H9 (cell line): ENCODE results near the gene PRKACA. TPM values are rescaled to one million over a fixed set of nuclear protein-coding genes. Genes with fewer than 3 reads are reported as not detected.

Source experiments
- DNase-seq: peaks from one replicate; pipeline ENCODE4 v3.0.0-alpha.2; 2017
- H2AFZ ChIP-seq: one replicate; pipeline ENCODE4 v1.6.1; 2013; ENCODE audit warnings: mild to moderate bottlenecking, low read length, control low read depth, moderate library complexity
- H2AK5ac ChIP-seq: 2 replicates; pipeline ENCODE4 v1.6.1; 2013; ENCODE audit warnings: low read length, control low read depth, mixed read lengths; ENCODE audit not compliant: insufficient read length
- H2BK120ac ChIP-seq: one replicate; pipeline ENCODE4 v1.6.1; 2013; ENCODE audit warnings: low read depth, mild to moderate bottlenecking, low read length, control low read depth, inconsistent platforms; ENCODE audit not compliant: poor library complexity, severe bottlenecking
- H2BK12ac ChIP-seq: 2 replicates; pipeline ENCODE4 v1.6.1; 2013; ENCODE audit warnings: low read length, control low read depth, mixed read lengths, low read depth; ENCODE audit not compliant: insufficient read length
- H2BK15ac ChIP-seq: 2 replicates; pipeline ENCODE4 v1.6.1; 2013; ENCODE audit warnings: low read depth, low read length, control low read depth
- H2BK20ac ChIP-seq: one replicate; pipeline ENCODE4 v1.6.1; 2013; ENCODE audit warnings: low read depth, mild to moderate bottlenecking, low read length, control low read depth, inconsistent platforms; ENCODE audit not compliant: poor library complexity, severe bottlenecking
- H2BK5ac ChIP-seq: 2 replicates; pipeline ENCODE4 v1.6.1; 2013; ENCODE audit warnings: low read length, control low read depth, mixed read lengths; ENCODE audit not compliant: insufficient read length
- H3K14ac ChIP-seq: 2 replicates; pipeline ENCODE4 v1.6.1; 2013; ENCODE audit warnings: low read length, control low read depth; ENCODE audit not compliant: insufficient read depth
- H3K18ac ChIP-seq: 2 replicates; pipeline ENCODE4 v1.6.1; 2013; ENCODE audit warnings: low read depth, mild to moderate bottlenecking, mixed read lengths, low read length, control low read depth; ENCODE audit not compliant: insufficient read length
- H3K23ac ChIP-seq: 2 replicates; pipeline ENCODE4 v1.6.1; 2013; ENCODE audit warnings: low read length, control low read depth, mixed read lengths, low read depth; ENCODE audit not compliant: insufficient read length
- H3K23me2 ChIP-seq: 2 replicates; pipeline ENCODE4 v1.6.1; 2013; ENCODE audit warnings: low read depth, mild to moderate bottlenecking, mixed read lengths, low read length, control low read depth; ENCODE audit not compliant: insufficient read length, poor library complexity, severe bottlenecking
- H3K27ac ChIP-seq: 2 replicates; pipeline ENCODE4 v1.5.1; 2013; ENCODE audit warnings: low read length, control low read depth, mixed read lengths, low read depth; ENCODE audit not compliant: insufficient read length
- H3K27me3 ChIP-seq: 2 replicates; pipeline ENCODE4 v1.6.1; 2013; ENCODE audit warnings: low read length, control low read depth, inconsistent platforms; ENCODE audit not compliant: insufficient read depth
- H3K4ac ChIP-seq: 2 replicates; pipeline ENCODE4 v1.6.1; 2013; ENCODE audit warnings: low read depth, mild to moderate bottlenecking, control low read depth, inconsistent platforms, low read length, moderate library complexity
- H3K4me1 ChIP-seq: 2 replicates; pipeline ENCODE4 v1.6.1; 2013; ENCODE audit warnings: low read length, control low read depth, inconsistent platforms; ENCODE audit not compliant: insufficient read depth
- H3K4me2 ChIP-seq: 2 replicates; pipeline ENCODE4 v1.6.1; 2013; ENCODE audit warnings: low read length, control low read depth, mixed read lengths; ENCODE audit not compliant: insufficient read length, insufficient read depth
- H3K56ac ChIP-seq: 2 replicates; pipeline ENCODE4 v1.6.1; 2013; ENCODE audit warnings: low read depth, mild to moderate bottlenecking, mixed read lengths, low read length, control low read depth; ENCODE audit not compliant: insufficient read length
- H3K79me1 ChIP-seq: 2 replicates; pipeline ENCODE4 v1.6.1; 2013; ENCODE audit warnings: low read depth, mild to moderate bottlenecking, moderate library complexity, low read length, control low read depth, inconsistent platforms; ENCODE audit not compliant: insufficient read depth, poor library complexity, severe bottlenecking
- H3K79me2 ChIP-seq: 2 replicates; pipeline ENCODE4 v1.6.1; 2013; ENCODE audit warnings: low read length, control low read depth, inconsistent platforms; ENCODE audit not compliant: insufficient read depth
- H3K9ac ChIP-seq: 2 replicates; pipeline ENCODE4 v1.6.1; 2013; ENCODE audit warnings: low read length, control low read depth, mixed read lengths; ENCODE audit not compliant: insufficient read length; ENCODE audit errors: extremely low read depth
- H3K9me3 ChIP-seq: one replicate; pipeline ENCODE4 v1.6.1; 2013; ENCODE audit warnings: low read depth, low read length, inconsistent platforms; ENCODE audit not compliant: control insufficient read depth
- H3T11ph ChIP-seq: one replicate; pipeline ENCODE4 v1.6.1; 2013; ENCODE audit warnings: mild to moderate bottlenecking, low read length, control low read depth, inconsistent platforms
- H4K20me1 ChIP-seq: one replicate; pipeline ENCODE4 v1.6.1; 2013; ENCODE audit not compliant: control insufficient read depth, insufficient read length, insufficient read depth
- H4K5ac ChIP-seq: 2 replicates; pipeline ENCODE4 v1.6.1; 2013; ENCODE audit warnings: low read depth, mild to moderate bottlenecking, mixed read lengths, low read length, control low read depth; ENCODE audit not compliant: insufficient read length
- H4K8ac ChIP-seq: replicated peaks from 2 replicates; pipeline ENCODE4 v1.6.1; 2013; ENCODE audit warnings: low read length, control low read depth, mixed read lengths, low read depth; ENCODE audit not compliant: insufficient read length
- H4K91ac ChIP-seq: 2 replicates; pipeline ENCODE4 v1.6.1; 2013; ENCODE audit warnings: low read depth, mild to moderate bottlenecking, moderate library complexity, mixed read lengths, low read length, control low read depth; ENCODE audit not compliant: insufficient read length
- H3K27ac Mint-ChIP-seq, 3 experiments: 2 replicates in 2 of 3; 3 replicates in 1 of 3; pipeline ENCODE4 v1.8.0; 2020 to 2021; ENCODE audit warnings: mixed read lengths in 3 of 3, mild to moderate bottlenecking in 1 of 3, moderate library complexity in 1 of 3
- H3K27me3 Mint-ChIP-seq: 2 replicates; pipeline ENCODE4 v1.8.0; 2021; ENCODE audit warnings: low read depth, mild to moderate bottlenecking, moderate library complexity, mixed read lengths
- H3K36me3 Mint-ChIP-seq, 3 experiments: 2 replicates in 2 of 3; 3 replicates in 1 of 3; pipeline ENCODE4 v1.8.0; 2020 to 2021; ENCODE audit warnings: low read depth in 3 of 3, mixed read lengths in 3 of 3; ENCODE audit not compliant: insufficient read depth in 1 of 3
- H3K4me1 Mint-ChIP-seq, 2 experiments: 2 replicates each; pipeline ENCODE4 v1.8.0; 2020; ENCODE audit warnings: mixed read lengths in 2 of 2
- H3K4me3 Mint-ChIP-seq, 2 experiments: 2 replicates in 1 of 2; 3 replicates in 1 of 2; pipeline ENCODE4 v1.8.0; 2020 to 2021; ENCODE audit warnings: mild to moderate bottlenecking in 2 of 2, mixed read lengths in 2 of 2, moderate library complexity in 1 of 2
- H3K9me3 Mint-ChIP-seq, 2 experiments: 2 replicates in 1 of 2; 3 replicates in 1 of 2; pipeline ENCODE4 v1.8.0; 2020; ENCODE audit warnings: mild to moderate bottlenecking in 2 of 2, mixed read lengths in 2 of 2, moderate library complexity in 1 of 2
- CTCF ChIP-seq: fragments of 200-600 bp; sonication (generic); conservative IDR thresholded peaks from 3 replicates; pipeline ENCODE4 v1.8.0; 2021; ENCODE audit warnings: antibody characterized with exemption, mild to moderate bottlenecking
- WGBS: extraction: QIAGEN DNeasy Blood & Tissue Kit; methylation state at CpG from one replicate; pipeline ENCODE4 v1.1.7; 2013; ENCODE audit warnings: missing lambda C conversion rate, low lambda C conversion rate, mixed read lengths; ENCODE audit not compliant: insufficient read length; ENCODE audit errors: extremely low coverage; 5-methylcytosine and 5-hydroxymethylcytosine counted together
- total RNA-seq: library from RNA; stranded (reverse); gene quantifications from 2 replicates; pipeline ENCODE4 v1.2.1, GENCODE V29; 2021

Gene PRKACA
- total RNA-seq, 1 experiment from 2014 or later: 51.8 TPM

- no peak for DNase-seq
- H3K27me3 Mint-ChIP-seq: no peaks in the 10 kb centered on the region
- no peak overlapping the region for H3K18ac ChIP-seq
These were observed 10.7 kb downstream of the PRKACA start for GRCh38 chr19:14106840-14107239.

More at GRCh38 chr19:14106840-14107239, 10.7 kb downstream of the PRKACA start:
- H2BK120ac ChIP-seq: no peak overlapping the region
- TF ChIP-seq CTCF: no peak; the same call in 2 of the 3 replicates
- no peaks in the 10 kb centered on the region for H3K9me3 ChIP-seq
- H3K4me3 Mint-ChIP-seq: no peak overlapping the region
- no peaks in the 10 kb centered on the region for H4K20me1 ChIP-seq
- no peak overlapping the region for H3K9ac ChIP-seq
- H3K4me1 Mint-ChIP-seq: peaks cover 3% of the 10 kb centered on the region in 2 experiments; a peak in 2 of 4 replicates
- no peak overlapping the region for H3K27ac ChIP-seq
- no peak overlapping the region for H2AFZ ChIP-seq
- H4K8ac ChIP-seq: no peak overlapping the region
- H3K56ac ChIP-seq: no peak overlapping the region
- H2BK5ac ChIP-seq: no peak overlapping the region
- no peaks in the 10 kb centered on the region for H3K4me1 ChIP-seq
- no peak overlapping the region for H3K4me2 ChIP-seq
- no peak overlapping the region for H3K4ac ChIP-seq
- H3K27me3 ChIP-seq: no peaks in the 10 kb centered on the region
- H2AK5ac ChIP-seq: no peak overlapping the region
- H4K5ac ChIP-seq: no peak overlapping the region
- WGBS: no CpG with 5 or more reads among the region's 16 CpGs
- peaks cover 2 to 16% (median 3%) of the 10 kb centered on the region in 3 experiments; a peak in 3 of 7 replicates for H3K36me3 Mint-ChIP-seq
- no peak overlapping the region for H3K23ac ChIP-seq
- H3K79me2 ChIP-seq: no peaks in the 10 kb centered on the region
- H2BK15ac ChIP-seq: no peak overlapping the region
- no peaks in the 10 kb centered on the region for H3K23me2 ChIP-seq
- no peak overlapping the region for H2BK20ac ChIP-seq
- no peak overlapping the region for H4K91ac ChIP-seq
- no peak overlapping the region for H3T11ph ChIP-seq
- no peak overlapping the region for H2BK12ac ChIP-seq
- H3K27ac Mint-ChIP-seq: peak overlapping the region in 1 of 3 experiments; percentile 83; a peak in 1 of 7 replicates
- no peaks in the 10 kb centered on the region for H3K9me3 Mint-ChIP-seq
- no peaks in the 10 kb centered on the region for H3K79me1 ChIP-seq
- H3K14ac ChIP-seq: no peak overlapping the region
